HG03442 (cell line): Measurements from ENCODE around the gene KHDRBS2.

ENCODE experiments used
- ATAC-seq: cut with Tn5 transposase; IDR thresholded peaks from one replicate; pipeline ENCODE4 v1.9.1; 2021; ENCODE audit warnings: mild to moderate bottlenecking, moderate library complexity; ENCODE audit not compliant: unreplicated experiment

Gene KHDRBS2

GRCh38 chr6:61640463-61640862 lies 645.6 kb downstream of the KHDRBS2 start:
- no peak for ATAC-seq
